ENCODE results near the gene PAX6.

The PAX6 gene

GRCh38 chr11:31807799-31808667 is 3.1 kb downstream of the PAX6 start:
- DNase-seq = no peak

DNA sequence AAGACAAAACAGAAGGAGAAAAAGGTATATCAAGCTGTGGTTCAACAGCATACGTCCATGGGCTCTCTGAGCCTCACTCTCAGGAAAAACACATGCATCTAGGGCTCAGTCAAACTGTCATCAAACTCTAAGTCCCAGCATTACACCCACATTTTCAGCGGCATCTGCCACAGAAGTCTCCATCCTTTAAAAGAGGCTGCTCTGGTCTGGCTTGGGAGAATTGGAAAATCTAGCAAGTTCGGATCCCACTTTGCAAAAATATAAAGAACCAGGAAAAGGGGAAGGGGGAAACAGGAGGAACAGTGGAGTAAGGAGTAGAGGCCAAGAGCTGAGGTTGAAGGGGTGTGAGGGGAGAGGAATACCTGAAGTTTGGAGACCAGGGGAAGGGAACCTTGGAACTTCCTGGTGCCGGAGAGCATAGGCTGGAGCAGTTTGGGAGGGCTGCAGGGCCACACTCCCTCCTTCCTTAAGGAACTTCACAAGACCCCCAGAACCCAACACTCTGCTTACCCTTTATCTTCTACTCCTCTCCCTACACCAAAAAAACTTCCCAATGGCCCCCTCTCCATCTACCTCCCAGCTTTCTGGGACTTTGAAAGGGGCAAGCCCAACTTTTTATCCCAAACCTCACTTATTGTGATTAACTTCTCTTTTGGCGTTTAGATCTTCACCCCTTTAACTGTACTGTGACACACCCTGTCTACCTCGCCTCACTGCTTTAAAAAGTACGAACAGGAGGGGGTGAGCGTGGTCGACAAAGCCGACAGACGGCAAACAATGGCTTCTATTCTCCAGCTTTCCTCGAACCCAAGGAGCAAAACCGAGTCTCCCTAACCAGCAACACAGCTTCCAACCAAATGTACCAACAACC is 4.0 kb downstream of the PAX6 start:
- DNase-seq = no peak

- no peak for DNase-seq
These were observed 4.8 kb downstream of the PAX6 start for GRCh38 chr11:31806186-31806927.

DNA sequence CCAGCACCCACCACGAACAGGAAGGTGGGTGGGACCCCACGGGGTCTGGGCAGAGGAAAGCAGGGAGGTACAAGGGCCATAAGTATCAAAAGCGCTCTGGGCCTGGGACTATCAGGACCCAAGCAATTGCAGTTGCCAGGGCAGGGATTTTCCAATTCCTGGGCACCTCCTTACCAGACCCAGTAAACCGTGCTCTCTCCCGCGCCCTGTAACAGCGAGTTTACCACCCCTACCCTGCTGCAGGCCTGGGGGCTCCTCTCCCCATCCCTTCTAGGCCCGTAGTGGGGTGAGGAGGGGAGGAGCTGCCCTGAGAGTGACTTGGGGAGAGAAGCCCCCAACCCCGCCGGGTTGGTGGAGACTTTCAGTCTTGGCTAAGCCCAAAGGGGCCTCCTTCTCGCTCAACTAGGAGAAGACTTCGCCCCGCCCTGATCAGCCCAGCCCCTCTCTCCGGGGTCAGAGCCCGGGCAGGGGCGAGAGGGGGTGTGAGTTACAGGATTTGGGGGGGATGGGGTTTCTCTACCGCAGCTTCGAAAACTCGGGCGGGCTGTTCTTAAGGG is 5.4 kb downstream of the PAX6 start:
- DNase-seq = no peak

DNA sequence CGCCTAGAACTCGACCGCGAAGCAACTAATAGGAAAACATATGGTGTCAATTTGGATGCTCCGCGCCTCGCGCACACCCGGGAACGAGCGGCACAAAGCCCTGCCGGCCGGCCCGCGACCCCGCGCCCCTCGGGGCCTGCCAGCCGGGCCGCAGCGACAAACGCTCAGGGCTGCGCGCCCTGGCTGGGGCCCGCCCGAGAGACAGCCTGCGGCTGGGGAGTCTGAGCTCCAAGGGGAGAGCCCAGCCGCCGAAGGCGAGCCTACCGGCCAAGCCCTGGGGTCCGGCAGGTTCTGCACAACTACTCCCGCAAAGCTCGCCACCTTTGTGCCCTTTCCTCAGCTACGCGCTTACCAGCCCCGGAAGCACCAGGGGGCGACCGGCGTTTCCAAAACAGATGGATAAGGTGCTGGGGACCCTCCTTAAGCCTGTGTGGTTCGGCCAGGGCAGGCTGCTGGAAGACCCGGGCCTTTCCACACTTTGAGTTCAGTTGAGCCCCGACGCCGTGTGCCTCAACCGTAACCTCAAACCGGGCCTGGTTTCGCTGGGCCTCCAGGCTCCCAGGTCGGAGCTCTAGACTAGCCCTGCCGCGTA is 6.0 kb downstream of the PAX6 start:
- no peak for DNase-seq

- DNase-seq = no peak
These were observed 6.6 kb downstream of the PAX6 start for GRCh38 chr11:31804312-31805036.

DNA sequence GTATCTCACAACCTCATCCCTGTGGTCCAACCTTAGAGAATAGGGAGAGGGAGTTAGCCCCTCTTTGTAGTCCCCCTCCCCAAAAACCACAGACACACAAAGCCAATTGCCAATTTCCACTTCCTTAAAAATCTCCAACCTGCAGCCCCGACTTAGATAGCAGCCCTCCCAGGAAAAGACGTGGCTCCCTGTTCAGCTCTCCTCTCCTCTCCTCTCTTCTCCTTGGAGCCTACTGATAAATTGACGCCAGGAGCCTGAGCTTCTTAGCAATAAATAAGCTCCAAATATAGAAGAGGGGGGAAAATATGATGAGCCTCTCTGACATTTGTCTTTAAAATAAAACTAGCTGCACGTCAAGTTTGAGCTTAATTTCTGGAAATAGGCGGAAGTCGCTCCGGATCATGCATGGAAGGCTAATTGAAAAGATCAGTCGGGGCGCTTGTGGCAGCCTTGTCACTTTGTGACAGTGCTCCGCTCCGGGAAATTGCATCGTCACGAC is 7.3 kb downstream of the PAX6 start:
- DNase-seq = no peak

- DNase-seq = no peak
These were observed 7.9 kb downstream of the PAX6 start for GRCh38 chr11:31802990-31803812.

DNA sequence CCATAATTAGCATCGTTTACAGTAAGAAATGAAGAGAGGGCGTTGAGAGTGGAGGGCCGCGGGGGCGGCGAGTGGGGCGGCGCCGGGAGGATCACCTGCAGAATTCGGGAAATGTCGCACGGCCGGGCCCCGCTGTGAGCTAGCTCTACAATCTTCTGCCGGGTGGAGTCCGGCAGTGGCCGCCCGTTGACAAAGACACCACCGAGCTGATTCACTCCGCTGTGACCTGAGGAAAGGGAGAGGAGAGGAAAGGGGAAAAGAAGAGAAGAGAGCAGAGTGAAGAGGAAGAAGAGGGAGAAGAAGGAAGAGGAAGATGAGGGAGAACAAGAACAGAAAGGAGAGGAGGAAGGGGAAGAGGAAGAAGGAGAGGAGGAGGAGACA is 8.5 kb downstream of the PAX6 start:
- DNase-seq = no peak

DNA sequence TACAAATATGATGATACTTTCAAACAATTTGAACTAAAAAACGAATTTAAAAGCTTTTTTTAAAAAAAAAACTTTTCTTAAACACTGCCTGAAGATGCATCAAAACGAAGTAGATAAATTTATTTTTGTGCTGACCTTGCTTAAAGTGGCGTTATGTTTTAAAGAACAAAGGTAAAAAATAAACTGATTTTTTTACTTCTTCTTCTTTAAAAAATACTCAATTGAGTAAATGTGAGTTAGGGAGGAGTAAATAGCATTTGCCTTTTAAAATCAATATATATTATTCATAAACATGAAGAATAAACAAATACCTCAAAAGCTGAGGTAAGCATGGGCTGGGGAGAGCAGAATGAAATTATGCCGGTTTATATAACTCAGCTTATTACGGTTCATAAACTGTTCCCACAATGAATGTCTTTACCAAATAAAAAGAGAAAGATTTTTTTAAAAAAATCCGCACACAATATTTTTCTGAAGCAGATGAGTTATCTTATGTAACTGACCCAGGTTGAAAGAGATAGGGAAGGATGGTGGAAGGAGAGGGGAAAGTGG is 9.0 kb downstream of the PAX6 start:
- DNase-seq = no peak

DNA sequence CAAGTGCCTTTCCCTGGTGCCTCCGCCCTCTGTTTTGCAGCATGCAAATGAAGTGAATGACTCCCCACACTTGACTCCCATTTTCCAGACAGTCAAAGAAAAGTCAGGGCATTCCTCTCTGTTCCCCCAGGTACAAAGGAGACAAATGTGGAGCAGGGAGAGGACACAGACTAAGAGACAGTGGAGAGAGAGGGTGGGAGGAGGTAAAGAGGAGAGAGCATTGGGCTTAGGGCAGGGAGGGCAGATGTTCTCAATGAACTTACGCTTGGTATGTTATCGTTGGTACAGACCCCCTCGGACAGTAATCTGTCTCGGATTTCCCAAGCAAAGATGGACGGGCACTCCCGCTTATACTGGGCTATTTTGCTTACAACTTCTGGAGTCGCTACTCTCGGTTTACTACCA is 9.8 kb downstream of the PAX6 start:
- no peak for DNase-seq

DNA sequence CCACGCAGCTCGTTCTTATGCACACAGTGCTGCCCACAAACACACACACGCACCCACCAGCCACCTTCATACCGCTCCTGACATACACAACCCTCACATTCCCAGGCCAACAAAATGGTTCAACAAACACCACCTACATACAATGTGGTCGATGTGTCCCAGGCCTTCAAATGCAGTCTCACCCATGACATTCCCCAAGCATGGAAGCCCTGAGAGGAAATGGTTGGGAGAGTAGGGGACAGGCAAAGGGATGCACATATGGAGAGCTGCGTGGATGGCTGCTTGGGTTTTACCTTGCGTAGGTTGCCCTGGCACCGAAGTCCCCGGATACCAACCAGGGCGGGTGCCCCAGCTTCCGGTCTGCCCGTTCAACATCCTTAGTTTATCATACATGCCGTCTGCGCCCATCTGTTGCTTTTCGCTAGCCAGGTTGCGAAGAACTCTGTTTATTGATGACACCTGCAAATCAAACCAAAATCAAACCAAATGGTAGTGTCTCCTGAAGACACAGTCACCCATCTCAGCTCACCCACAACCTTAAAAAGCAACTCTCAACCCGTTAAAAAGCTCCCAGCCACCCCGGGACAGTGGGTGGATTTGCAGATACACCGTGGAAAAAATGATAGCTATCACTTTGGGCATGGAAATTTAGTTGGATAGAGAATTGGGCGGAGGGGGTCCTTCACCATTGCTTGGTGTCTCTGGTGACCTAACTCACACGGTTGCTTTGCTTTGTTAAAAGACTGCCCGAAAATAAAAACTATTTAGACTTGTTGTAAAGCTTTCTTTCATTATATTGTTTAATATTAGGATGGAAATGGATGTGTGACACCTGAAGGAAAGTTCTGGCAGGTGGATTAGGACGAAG is 10.5 kb downstream of the PAX6 start:
- DNase-seq = no peak

GRCh38 chr11:31799435-31800397 is 11.4 kb downstream of the PAX6 start:
- DNase-seq = no peak

DNA sequence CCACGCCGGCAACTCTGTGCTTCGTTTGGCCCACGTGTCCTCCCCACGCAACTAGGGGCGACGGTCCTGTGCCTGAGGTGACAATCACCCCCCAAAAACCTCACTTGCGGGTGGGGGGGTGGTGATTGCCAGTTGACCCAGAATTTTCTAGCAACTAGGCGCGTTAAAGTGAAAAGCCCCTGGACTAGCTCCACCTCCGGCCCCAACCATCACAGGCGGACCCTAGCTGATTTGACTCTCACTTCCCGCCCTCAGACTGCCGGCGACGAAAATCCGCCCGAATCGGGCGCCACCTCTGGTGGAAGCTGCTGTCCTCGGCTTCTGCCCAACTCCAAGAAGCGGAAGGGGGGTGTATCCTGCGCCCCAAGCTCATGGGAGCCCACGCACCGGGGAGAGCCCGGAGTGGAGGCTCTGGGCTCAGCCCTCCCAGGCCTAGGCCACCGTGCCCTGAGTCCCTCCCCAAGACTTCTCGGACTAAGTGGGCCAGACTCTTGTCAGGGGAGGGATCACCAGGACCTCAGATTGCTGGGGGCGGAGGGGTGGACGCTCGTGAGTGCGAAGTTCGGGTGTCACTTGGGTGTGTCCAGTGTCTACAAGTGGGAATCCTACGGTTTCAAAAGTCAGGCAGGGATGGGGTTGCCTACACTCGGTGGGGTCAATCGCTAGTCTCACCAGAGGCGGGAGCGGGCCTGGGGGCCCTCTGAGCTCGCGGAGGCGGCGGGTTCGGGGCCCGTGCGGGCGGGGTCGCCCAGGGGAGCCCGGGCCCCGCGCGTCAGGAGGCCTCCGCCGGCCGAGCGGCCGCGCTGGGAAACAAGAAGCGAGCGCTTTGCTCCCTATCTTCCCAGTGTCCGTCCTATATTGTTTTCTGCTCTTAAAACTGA is 12.3 kb downstream of the PAX6 start:
- no peak for DNase-seq

- DNase-seq = no peak
These were observed 13.0 kb downstream of the PAX6 start for GRCh38 chr11:31798057-31798553.

GRCh38 chr11:31797190-31798056 is 13.7 kb downstream of the PAX6 start:
- no peak for DNase-seq
